Keratinocyte (primary cell): Measurements from ENCODE around the gene DPP10.

Source experiments
- CTCF ChIP-seq, 3 experiments: IDR thresholded peaks in 1 of 3; conservative IDR thresholded peaks in 1 of 3; optimal IDR thresholded peaks in 1 of 3; 2 replicates in 2 of 3; 3 replicates in 1 of 3; pipeline versions ENCODE3 to v1.5.1; 2011; ENCODE audit warnings: low read length in 3 of 3, mild to moderate bottlenecking in 3 of 3, moderate library complexity in 2 of 3, control low read depth in 1 of 3, inconsistent platforms in 1 of 3; ENCODE audit not compliant: insufficient read depth in 2 of 3; ENCODE audit errors: extremely low read depth in 1 of 3
- EZH2 ChIP-seq: IDR thresholded peaks from one replicate; pipeline ENCODE4 v1.6.1; 2012; ENCODE audit warnings: inconsistent platforms, mild to moderate bottlenecking, low read length, moderate library complexity

- no peak for TF ChIP-seq CTCF (optimal IDR thresholded peaks at IDR 0.05 in 1 of 3, IDR thresholded peaks at IDR 0.05 in 1 of 3, conservative IDR thresholded peaks at IDR 0.05 in 1 of 3; ENCODE audit: extremely low read depth in 1 of 3, insufficient read depth in 2 of 3, low read length in 3 of 3)
- no peak for TF ChIP-seq EZH2
Measured at GRCh38 chr2:114517580-114517979, 75.1 kb downstream of the DPP10 start.
